Measurements from ENCODE around the gene AGBL4. TPM values are rescaled to one million over a fixed set of nuclear protein-coding genes. Genes with fewer than 3 reads are reported as not detected.

Gene AGBL4
- total RNA-seq, 4 donors from 2014 or later = 0.13 TPM; not detected in 3

DNA sequence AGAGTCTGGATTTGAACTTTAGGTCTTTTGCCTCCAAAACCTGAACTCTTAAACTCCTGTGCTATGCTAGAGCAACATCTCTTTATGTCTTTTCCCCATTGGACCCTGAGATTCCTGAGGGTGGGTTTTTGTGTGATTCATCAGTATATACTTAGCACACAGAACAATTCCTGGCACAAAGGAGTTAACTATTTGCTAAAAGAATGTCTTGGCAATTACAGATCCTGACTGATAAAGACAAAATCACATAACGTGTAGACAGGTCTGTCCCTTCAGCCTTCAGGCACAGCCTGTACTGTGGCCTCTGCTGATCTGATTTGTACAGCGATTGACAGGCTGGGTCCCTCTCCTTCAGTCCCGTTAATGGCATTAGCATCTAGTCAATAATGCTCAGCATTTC, 1084.7 kb downstream of the AGBL4 start:
- TF ChIP-seq, protein P1, sequence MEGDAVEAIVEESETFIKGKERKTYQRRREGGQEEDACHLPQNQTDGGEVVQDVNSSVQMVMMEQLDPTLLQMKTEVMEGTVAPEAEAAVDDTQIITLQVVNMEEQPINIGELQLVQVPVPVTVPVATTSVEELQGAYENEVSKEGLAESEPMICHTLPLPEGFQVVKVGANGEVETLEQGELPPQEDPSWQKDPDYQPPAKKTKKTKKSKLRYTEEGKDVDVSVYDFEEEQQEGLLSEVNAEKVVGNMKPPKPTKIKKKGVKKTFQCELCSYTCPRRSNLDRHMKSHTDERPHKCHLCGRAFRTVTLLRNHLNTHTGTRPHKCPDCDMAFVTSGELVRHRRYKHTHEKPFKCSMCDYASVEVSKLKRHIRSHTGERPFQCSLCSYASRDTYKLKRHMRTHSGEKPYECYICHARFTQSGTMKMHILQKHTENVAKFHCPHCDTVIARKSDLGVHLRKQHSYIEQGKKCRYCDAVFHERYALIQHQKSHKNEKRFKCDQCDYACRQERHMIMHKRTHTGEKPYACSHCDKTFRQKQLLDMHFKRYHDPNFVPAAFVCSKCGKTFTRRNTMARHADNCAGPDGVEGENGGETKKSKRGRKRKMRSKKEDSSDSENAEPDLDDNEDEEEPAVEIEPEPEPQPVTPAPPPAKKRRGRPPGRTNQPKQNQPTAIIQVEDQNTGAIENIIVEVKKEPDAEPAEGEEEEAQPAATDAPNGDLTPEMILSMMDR (IDR thresholded peaks at IDR 0.05) = no peak
- no peak for TF ChIP-seq POLR2AphosphoS5 (IDR thresholded peaks at IDR 0.05)
- TF ChIP-seq POLR2A (IDR thresholded peaks at IDR 0.05; ENCODE audit: low read depth) = no peak
- TF ChIP-seq EP300 (IDR thresholded peaks at IDR 0.05) = no peak
- H3K4me1 ChIP-seq = peaks cover 0 to 10% (median 0%) of the 10 kb centered on the region in 4 donors
- no peaks in the 10 kb centered on the region for H3K9me3 ChIP-seq
- no peak overlapping the region for H3K27ac ChIP-seq (replicated peaks in 1 of 4)
- no peak for DNase-seq (ENCODE audit: extremely low spot score)
- H3K27me3 ChIP-seq = no peaks in the 10 kb centered on the region
- intact Hi-C loops (cut with DNase I) = no loop called here
- H3K4me3 ChIP-seq = no peak overlapping the region
- whole genome bisulfite sequencing = 70% methylated on average over 3 of the region's 3 CpGs
- no peaks in the 10 kb centered on the region for H3K36me3 ChIP-seq

- H3K27me3 ChIP-seq = no peaks in the 10 kb centered on the region
- H3K27ac ChIP-seq (replicated peaks in 1 of 4) = no peak overlapping the region
- WGBS = 82% methylated on average over 1 of the region's 1 CpG
- no peak for DNase-seq (ENCODE audit: extremely low spot score)
- intact Hi-C loops (cut with DNase I) = no loop called here
- no peaks in the 10 kb centered on the region for H3K9me3 ChIP-seq
- no peaks in the 10 kb centered on the region for H3K4me1 ChIP-seq
- TF ChIP-seq POLR2AphosphoS5 (IDR thresholded peaks at IDR 0.05) (no peak), POLR2A (IDR thresholded peaks at IDR 0.05; ENCODE audit: low read depth) (no peak), EP300 (IDR thresholded peaks at IDR 0.05) (no peak)
- TF ChIP-seq, protein P1 (IDR thresholded peaks at IDR 0.05) = no peak
- no peak overlapping the region for H3K4me3 ChIP-seq
- H3K36me3 ChIP-seq = no peaks in the 10 kb centered on the region
Observed at GRCh38 chr1:48937732-48938131, 1086.0 kb downstream of the AGBL4 start.

GRCh38 chr1:48936436-48936835, 1087.3 kb downstream of the AGBL4 start:
- H3K27ac ChIP-seq (replicated peaks in 1 of 4) = no peak overlapping the region
- intact Hi-C loops (cut with DNase I) = no loop called here
- no peaks in the 10 kb centered on the region for H3K9me3 ChIP-seq
- 91% methylated on average over 2 of the region's 2 CpGs for WGBS
- TF ChIP-seq EP300 (IDR thresholded peaks at IDR 0.05) (no peak), POLR2A (IDR thresholded peaks at IDR 0.05; ENCODE audit: low read depth) (no peak), POLR2AphosphoS5 (IDR thresholded peaks at IDR 0.05) (no peak)
- TF ChIP-seq, protein P1 (IDR thresholded peaks at IDR 0.05) = no peak
- no peaks in the 10 kb centered on the region for H3K27me3 ChIP-seq
- no peak overlapping the region for H3K4me3 ChIP-seq
- H3K36me3 ChIP-seq = no peaks in the 10 kb centered on the region
- DNase-seq (ENCODE audit: extremely low spot score) = no peak
- H3K4me1 ChIP-seq = peaks cover 0 to 10% (median 0%) of the 10 kb centered on the region in 4 donors

DNA sequence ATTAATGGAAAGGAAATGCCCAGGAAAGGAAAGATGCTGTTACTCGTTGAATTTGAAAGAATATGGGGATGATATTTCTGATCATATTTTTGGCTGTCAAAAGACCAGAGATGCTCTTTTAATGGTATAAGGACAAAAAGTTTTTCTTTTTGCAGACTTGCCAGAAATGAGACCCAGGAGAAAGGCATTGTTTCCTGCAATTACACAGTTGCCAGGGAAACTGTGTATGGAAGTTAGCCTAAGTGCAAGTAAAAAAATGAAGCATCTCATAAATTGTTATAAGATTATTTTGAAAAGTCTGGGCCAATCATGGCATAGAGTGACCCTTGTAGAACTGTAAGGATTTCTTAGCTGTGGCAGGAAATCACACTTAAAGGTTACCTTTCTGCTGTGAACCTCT, 1091.4 kb downstream of the AGBL4 start:
- 67% methylated on average over 1 of the region's 1 CpG for WGBS
- no peak overlapping the region for H3K27ac ChIP-seq (replicated peaks in 1 of 4)

More for the DNA sequence above, 1091.4 kb downstream of the AGBL4 start:
- H3K36me3 ChIP-seq = no peaks in the 10 kb centered on the region
- DNase-seq (ENCODE audit: extremely low spot score) = no peak
- no peaks in the 10 kb centered on the region for H3K27me3 ChIP-seq
- no peak overlapping the region for H3K4me3 ChIP-seq
- intact Hi-C loops (cut with DNase I) = no loop called here
- peaks cover 0 to 10% (median 0%) of the 10 kb centered on the region in 4 donors for H3K4me1 ChIP-seq
- TF ChIP-seq EP300 (IDR thresholded peaks at IDR 0.05) = no peak
- no peak for TF ChIP-seq POLR2AphosphoS5 (IDR thresholded peaks at IDR 0.05)
- TF ChIP-seq, protein P1 (IDR thresholded peaks at IDR 0.05) = no peak
- no peak for TF ChIP-seq POLR2A (IDR thresholded peaks at IDR 0.05; ENCODE audit: low read depth)
- H3K9me3 ChIP-seq = no peaks in the 10 kb centered on the region
